ENCODE data around the gene NCDN. TPM values are rescaled to one million over a fixed set of nuclear protein-coding genes. Genes with fewer than 3 reads are reported as not detected.

NCDN gene
- total RNA-seq, 2 donors from 2014 or later = 25.3 to 33.4 TPM

DNA sequence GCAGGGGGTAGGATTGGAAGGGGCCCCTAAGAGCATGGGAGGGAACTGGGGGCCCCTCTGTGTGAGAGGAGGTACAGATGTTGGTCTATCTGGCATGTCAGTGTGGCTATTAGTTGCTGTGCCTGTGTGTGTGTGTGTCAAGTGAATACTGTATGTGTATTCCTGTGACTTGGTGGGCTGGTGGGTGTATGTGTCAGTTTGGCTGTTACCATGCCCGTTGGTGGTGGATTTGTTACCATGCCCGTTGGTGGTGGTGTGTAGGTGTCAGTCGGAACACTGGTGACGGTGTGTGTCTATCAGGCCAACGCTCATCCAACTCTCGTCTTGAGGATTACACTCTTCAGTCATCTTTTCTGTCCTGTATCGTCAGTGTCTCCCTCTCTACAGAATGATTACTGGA lies 38.1 kb downstream of the NCDN start:
- H3K4me1 ChIP-seq (ENCODE audit: control insufficient read depth, insufficient read depth, low read length) = peaks cover 11% of the 10 kb centered on the region
- peaks cover 3% of the 10 kb centered on the region for H3K36me3 ChIP-seq (ENCODE audit: control insufficient read depth, insufficient read depth, low read length)
- H3K4me3 ChIP-seq (ENCODE audit: low read length) = no peak overlapping the region
- H3K9me3 Mint-ChIP-seq = no peaks in the 10 kb centered on the region
- H3K4me1 Mint-ChIP-seq = peaks cover 25% of the 10 kb centered on the region
- no peak for DNase-seq
- no peak overlapping the region for H3K27ac Mint-ChIP-seq
- TF ChIP-seq CTCF (conservative IDR thresholded peaks at IDR 0.05) = no peak
- no peaks in the 10 kb centered on the region for H3K9me3 ChIP-seq (ENCODE audit: control insufficient read depth, low read length)
- peaks cover 6% of the 10 kb centered on the region for H3K36me3 Mint-ChIP-seq (ENCODE audit: low read depth)
- H3K27me3 Mint-ChIP-seq (ENCODE audit: insufficient read depth) = no peaks in the 10 kb centered on the region
- no peak overlapping the region for H3K9ac ChIP-seq (ENCODE audit: extremely low read depth, low read length, poor library complexity, severe bottlenecking)
- no peak overlapping the region for H3K27ac ChIP-seq (ENCODE audit: low read depth, low read length)
- H3K27me3 ChIP-seq (ENCODE audit: control insufficient read depth, insufficient read depth, low read length, poor library complexity, severe bottlenecking) = no peaks in the 10 kb centered on the region
- WGBS, 2 experiments (ENCODE audit: insufficient coverage in 1 of 2, insufficient read length in 1 of 2) = 92% methylated on average over 2 to 7 of the region's 7 CpGs
- H3K4me3 Mint-ChIP-seq = no peak overlapping the region

DNA sequence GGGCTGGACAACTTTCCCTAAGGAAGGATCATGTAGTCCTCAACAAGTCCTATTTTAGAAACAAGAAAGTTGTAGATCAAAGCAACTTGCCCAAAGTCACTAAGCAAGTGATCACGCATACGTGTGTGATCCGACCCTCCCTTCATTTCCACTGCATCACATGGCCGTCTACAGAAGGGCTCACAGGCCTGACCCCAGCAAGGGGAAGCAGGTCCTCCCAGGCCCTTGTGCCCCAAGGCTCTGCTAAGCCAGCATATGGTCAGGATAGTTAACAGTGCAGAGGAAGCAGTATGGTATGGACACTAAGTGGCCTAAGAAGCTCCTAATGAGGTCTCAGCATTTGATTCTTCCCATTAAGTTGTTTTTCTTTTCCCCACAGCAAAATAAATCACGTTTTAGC lies 40.3 kb downstream of the NCDN start:
- Histone ChIP-seq H3K27me3 (ENCODE audit: control insufficient read depth, insufficient read depth, low read length, poor library complexity, severe bottlenecking) (no peaks in the 10 kb centered on the region), H3K4me1 (ENCODE audit: control insufficient read depth, insufficient read depth, low read length) (peaks cover 11% of the 10 kb centered on the region), H3K27ac (ENCODE audit: low read depth, low read length) (no peak overlapping the region), H3K4me3 (ENCODE audit: low read length) (no peak overlapping the region), H3K36me3 (ENCODE audit: control insufficient read depth, insufficient read depth, low read length) (peaks cover 22% of the 10 kb centered on the region), H3K9ac (ENCODE audit: extremely low read depth, low read length, poor library complexity, severe bottlenecking) (no peak overlapping the region), H3K9me3 (ENCODE audit: control insufficient read depth, low read length) (no peaks in the 10 kb centered on the region)
- TF ChIP-seq CTCF (conservative IDR thresholded peaks at IDR 0.05) = no peak
- peak overlapping the region; percentile 16 for H3K27ac Mint-ChIP-seq
- H3K27me3 Mint-ChIP-seq (ENCODE audit: insufficient read depth) = no peaks in the 10 kb centered on the region
- WGBS, 2 experiments (ENCODE audit: insufficient coverage in 1 of 2, insufficient read length in 1 of 2) = 95 to 100% methylated on average over 3 to 5 of the region's 5 CpGs
- DNase-seq = no peak
- H3K9me3 Mint-ChIP-seq = no peaks in the 10 kb centered on the region
- peaks cover 19% of the 10 kb centered on the region for H3K36me3 Mint-ChIP-seq (ENCODE audit: low read depth)
- peaks cover 25% of the 10 kb centered on the region for H3K4me1 Mint-ChIP-seq
- no peak overlapping the region for H3K4me3 Mint-ChIP-seq

GRCh38 chr1:35598895-35599294 lies 41.3 kb downstream of the NCDN start:
- no peak for DNase-seq
- Mint-ChIP-seq H3K36me3 (ENCODE audit: low read depth) (peaks cover 28% of the 10 kb centered on the region), H3K4me1 (peaks cover 25% of the 10 kb centered on the region), H3K27ac (no peak overlapping the region), H3K9me3 (no peaks in the 10 kb centered on the region), H3K27me3 (ENCODE audit: insufficient read depth) (no peaks in the 10 kb centered on the region), H3K4me3 (no peak overlapping the region)
- peak overlapping the region; percentile 46 for H3K27ac ChIP-seq (ENCODE audit: low read depth, low read length)
- H3K9ac ChIP-seq (ENCODE audit: extremely low read depth, low read length, poor library complexity, severe bottlenecking) = no peak overlapping the region
- H3K36me3 ChIP-seq (ENCODE audit: control insufficient read depth, insufficient read depth, low read length) = peaks cover 31% of the 10 kb centered on the region
- H3K4me3 ChIP-seq (ENCODE audit: low read length) = no peak overlapping the region
- no peaks in the 10 kb centered on the region for H3K27me3 ChIP-seq (ENCODE audit: control insufficient read depth, insufficient read depth, low read length, poor library complexity, severe bottlenecking)
- H3K4me1 ChIP-seq (ENCODE audit: control insufficient read depth, insufficient read depth, low read length) = peaks cover 11% of the 10 kb centered on the region
- H3K9me3 ChIP-seq (ENCODE audit: control insufficient read depth, low read length) = no peaks in the 10 kb centered on the region
- WGBS, 2 experiments (ENCODE audit: insufficient coverage in 1 of 2, insufficient read length in 1 of 2) = 80% methylated on average over 2 of the region's 2 CpGs; no CpG with 5 or more reads in 1 of the 2 experiments
- TF ChIP-seq CTCF (conservative IDR thresholded peaks at IDR 0.05) = no peak

All from endodermal cell (in vitro differentiated cells).